Nephron progenitor cell (in vitro differentiated cells): Measurements from ENCODE around the gene SCMH1.
A peak's percentile ranks its signal among the peaks of the same experiment; 100 is the strongest.

Source experiments
- DNase-seq: peaks from one replicate; pipeline ENCODE4 v3.0.0; 2021
- H3K27ac Mint-ChIP-seq: 2 replicates; pipeline ENCODE4 v1.8.0; 2021; ENCODE audit warnings: mild to moderate bottlenecking, moderate library complexity, mixed read lengths
- H3K27me3 Mint-ChIP-seq: 2 replicates; pipeline ENCODE4 v1.8.0; 2021; ENCODE audit warnings: mild to moderate bottlenecking, low read depth, mixed read lengths; ENCODE audit not compliant: poor library complexity
- H3K36me3 Mint-ChIP-seq: 2 replicates; pipeline ENCODE4 v1.8.0; 2021; ENCODE audit warnings: low read depth, mixed read lengths
- H3K4me1 Mint-ChIP-seq: 2 replicates; pipeline ENCODE4 v1.8.0; 2021; ENCODE audit warnings: mixed read lengths
- H3K4me3 Mint-ChIP-seq: 2 replicates; pipeline ENCODE4 v1.8.0; 2021; ENCODE audit warnings: mild to moderate bottlenecking, moderate library complexity, mixed read lengths
- H3K9me3 Mint-ChIP-seq: 2 replicates; pipeline ENCODE4 v1.8.0; 2021; ENCODE audit warnings: mild to moderate bottlenecking, moderate library complexity, mixed read lengths
- TF ChIP-seq, protein P1 (sequence below): fragments of 200-600 bp; sonication (generic); IDR thresholded peaks from 2 replicates; pipeline ENCODE4 v1.5.0; 2021; ENCODE audit warnings: antibody characterized with exemption

The SCMH1 gene

DNA sequence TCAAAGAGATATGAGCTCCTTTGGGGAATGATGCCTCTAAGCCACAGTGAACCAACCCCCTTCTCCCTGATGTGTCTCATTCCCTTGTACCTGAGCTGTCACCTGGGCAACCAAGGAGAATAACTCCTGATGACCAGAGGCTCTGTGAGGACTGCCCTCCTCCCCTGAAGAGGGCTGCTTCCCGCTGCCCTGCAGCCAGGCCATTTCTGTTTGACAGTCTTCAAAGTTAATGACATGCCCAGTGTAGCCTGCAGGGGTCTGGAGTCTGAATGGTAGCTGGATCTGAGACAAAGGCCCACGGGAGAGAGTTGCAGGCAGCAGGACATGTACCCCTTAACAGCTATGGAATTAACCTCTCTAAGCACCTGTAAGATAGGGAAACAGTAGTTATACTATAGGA, 217.2 kb downstream of the SCMH1 start:
- DNase-seq = no peak
- H3K4me3 Mint-ChIP-seq = no peak overlapping the region
- H3K9me3 Mint-ChIP-seq = no peaks in the 10 kb centered on the region
- TF ChIP-seq, protein P1, sequence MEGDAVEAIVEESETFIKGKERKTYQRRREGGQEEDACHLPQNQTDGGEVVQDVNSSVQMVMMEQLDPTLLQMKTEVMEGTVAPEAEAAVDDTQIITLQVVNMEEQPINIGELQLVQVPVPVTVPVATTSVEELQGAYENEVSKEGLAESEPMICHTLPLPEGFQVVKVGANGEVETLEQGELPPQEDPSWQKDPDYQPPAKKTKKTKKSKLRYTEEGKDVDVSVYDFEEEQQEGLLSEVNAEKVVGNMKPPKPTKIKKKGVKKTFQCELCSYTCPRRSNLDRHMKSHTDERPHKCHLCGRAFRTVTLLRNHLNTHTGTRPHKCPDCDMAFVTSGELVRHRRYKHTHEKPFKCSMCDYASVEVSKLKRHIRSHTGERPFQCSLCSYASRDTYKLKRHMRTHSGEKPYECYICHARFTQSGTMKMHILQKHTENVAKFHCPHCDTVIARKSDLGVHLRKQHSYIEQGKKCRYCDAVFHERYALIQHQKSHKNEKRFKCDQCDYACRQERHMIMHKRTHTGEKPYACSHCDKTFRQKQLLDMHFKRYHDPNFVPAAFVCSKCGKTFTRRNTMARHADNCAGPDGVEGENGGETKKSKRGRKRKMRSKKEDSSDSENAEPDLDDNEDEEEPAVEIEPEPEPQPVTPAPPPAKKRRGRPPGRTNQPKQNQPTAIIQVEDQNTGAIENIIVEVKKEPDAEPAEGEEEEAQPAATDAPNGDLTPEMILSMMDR = no peak
- peaks cover 36% of the 10 kb centered on the region for H3K36me3 Mint-ChIP-seq
- no peaks in the 10 kb centered on the region for H3K27me3 Mint-ChIP-seq
- H3K27ac Mint-ChIP-seq = peak overlapping the region; percentile 90
- H3K4me1 Mint-ChIP-seq = peaks cover 34% of the 10 kb centered on the region

DNA sequence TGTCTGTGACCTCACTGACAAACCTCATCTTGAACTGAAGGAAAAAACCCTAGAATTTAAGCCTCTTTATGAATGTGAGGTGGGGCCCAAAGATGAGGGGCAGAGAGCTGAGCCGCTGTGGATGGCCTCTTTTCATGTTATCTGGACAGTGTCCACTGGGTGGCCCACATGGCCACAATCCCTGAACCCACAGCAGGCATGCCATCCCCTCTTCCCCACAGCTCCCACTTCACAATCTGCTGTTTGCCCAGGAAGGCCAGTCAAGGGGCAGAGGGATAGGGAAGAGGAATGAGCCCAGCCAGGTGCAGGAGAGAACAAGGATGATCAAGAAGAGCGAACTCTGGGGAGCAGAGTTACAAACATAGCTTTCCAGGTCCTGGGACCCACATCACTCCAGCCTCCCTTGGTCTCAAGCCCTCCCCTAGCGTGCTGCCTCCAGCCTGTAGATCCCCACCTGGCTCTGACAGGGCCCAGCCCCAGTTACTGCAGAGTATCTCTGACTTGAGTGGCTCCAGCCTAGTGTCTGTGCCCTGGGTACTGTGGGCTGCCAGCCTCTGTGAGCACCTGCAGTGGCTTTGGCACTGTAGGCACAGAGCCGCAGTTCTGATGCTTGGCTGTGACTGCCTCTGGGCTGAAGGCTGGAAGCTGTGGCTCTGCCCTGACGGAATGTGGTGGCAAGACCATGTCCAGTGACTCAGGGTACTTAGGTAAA, 218.7 kb downstream of the SCMH1 start:
- H3K27ac Mint-ChIP-seq = peak overlapping the region; percentile 59
- DNase-seq = no peak
- H3K9me3 Mint-ChIP-seq = no peaks in the 10 kb centered on the region
- H3K27me3 Mint-ChIP-seq = no peaks in the 10 kb centered on the region
- H3K4me1 Mint-ChIP-seq = peaks cover 44% of the 10 kb centered on the region
- TF ChIP-seq, protein P1 = peak; percentile 22
- H3K4me3 Mint-ChIP-seq = no peak overlapping the region
- H3K36me3 Mint-ChIP-seq = peaks cover 33% of the 10 kb centered on the region

DNA sequence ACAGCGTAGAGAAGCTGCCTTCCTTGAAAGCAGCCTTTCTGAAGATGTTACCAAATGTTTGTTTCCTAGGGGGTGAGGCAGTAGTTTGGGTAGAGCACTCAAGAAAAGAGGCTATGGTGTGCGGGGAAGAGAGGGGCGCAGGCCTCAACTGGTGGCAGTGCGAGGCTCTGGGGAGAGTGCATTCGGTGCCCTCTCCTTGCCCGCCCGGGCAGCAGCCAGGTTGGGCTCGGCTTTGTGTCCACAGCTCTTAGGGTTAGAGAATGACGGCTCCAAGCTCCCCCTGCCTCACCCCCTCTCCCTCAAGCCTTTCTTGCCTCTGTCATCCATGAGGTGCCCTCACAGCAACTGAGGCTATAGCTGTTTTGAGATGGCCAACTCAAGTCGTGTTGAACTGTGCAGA, 219.7 kb downstream of the SCMH1 start:
- Mint-ChIP-seq H3K27me3 (no peaks in the 10 kb centered on the region), H3K4me3 (no peak overlapping the region), H3K9me3 (no peaks in the 10 kb centered on the region), H3K36me3 (peaks cover 27% of the 10 kb centered on the region), H3K27ac (no peak overlapping the region), H3K4me1 (peaks cover 41% of the 10 kb centered on the region)
- TF ChIP-seq, protein P1 = no peak
- no peak for DNase-seq

DNA sequence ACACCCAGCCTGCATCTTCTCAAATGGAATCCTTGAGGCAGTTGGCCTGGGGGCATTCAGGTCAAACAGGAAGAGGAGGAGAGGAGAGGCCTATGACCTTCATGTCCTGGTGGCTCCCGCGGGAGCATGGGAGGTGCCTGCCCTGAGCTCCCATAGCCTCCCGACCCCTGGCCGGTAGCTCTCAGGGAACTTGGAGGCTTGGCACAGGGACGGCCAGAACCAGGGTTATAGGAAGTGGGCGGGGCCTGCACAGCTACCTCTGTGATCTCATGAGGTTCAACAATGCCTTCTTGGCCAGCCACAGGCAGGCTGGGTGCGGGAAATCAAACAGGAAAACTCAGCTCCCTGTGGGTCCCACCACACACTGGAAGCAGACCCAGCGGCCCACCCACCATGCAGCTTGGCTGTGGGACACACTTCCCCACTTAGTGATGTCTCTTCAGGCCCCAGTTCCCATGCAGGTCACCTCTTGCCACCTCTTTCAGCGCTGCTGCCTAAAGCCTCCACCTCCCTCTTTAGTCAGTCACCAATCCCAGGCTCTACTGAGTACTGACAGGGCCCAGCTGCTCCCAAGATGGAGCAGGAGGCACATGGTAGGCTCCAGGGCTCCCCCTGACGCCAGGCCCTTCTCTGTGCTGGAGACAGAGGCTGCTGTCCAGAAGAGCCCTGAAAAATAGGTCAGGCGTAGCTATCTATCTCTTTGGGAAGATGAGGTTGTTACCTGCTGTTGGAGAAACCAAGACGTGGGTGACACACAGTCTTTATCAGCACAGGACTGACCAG, 220.4 kb downstream of the SCMH1 start, which contains the start of gene SLFNL1:
Gene SLFNL1 (minus strand): TSS at position 200 of the 783 bp plus-strand sequence. CDS start 1,065 bp downstream, outside the sequence.
- H3K27me3 Mint-ChIP-seq = no peaks in the 10 kb centered on the region
- H3K27ac Mint-ChIP-seq = peak within 1 kb of the TSS; percentile 71
- no peaks in the 10 kb centered on the region for H3K9me3 Mint-ChIP-seq
- TF ChIP-seq, protein P1 = no peak
- peaks cover 22% of the 10 kb centered on the region for H3K36me3 Mint-ChIP-seq
- peak; percentile 26 for DNase-seq
- H3K4me1 Mint-ChIP-seq = peaks cover 40% of the 10 kb centered on the region
- no peak within 1 kb of the TSS for H3K4me3 Mint-ChIP-seq

DNA sequence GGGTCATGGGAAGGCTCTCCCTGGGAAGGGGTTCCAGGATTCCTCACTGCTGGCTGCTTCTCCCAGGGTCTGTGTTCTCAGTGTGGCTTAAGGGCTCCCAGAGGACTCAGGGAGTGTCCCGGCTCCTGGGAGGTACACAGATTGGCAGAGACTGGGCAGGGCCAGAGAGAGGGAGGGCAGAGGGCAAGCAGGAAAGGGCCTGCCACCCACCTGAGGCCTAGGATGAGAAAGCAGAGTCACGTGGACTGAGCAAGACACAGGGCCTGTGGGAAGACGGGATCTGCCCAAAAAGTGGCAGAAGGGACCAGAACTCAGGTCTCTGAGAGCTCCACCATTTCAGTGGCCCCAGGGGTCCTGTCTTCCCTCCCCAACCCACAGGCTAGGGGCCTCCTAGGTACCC, 221.5 kb downstream of the SCMH1 start:
- TF ChIP-seq, protein P1 = no peak

More for the DNA sequence above, 221.5 kb downstream of the SCMH1 start:
- peaks cover 40% of the 10 kb centered on the region for H3K4me1 Mint-ChIP-seq
- H3K27ac Mint-ChIP-seq = peak overlapping the region; percentile 71
- DNase-seq = no peak
- H3K36me3 Mint-ChIP-seq = peaks cover 15% of the 10 kb centered on the region
- no peaks in the 10 kb centered on the region for H3K27me3 Mint-ChIP-seq
- H3K4me3 Mint-ChIP-seq = no peak overlapping the region
- H3K9me3 Mint-ChIP-seq = no peaks in the 10 kb centered on the region
